Measurements from ENCODE around the gene CNIH1.
"Not testable (repeated sequence)": the region's sequence is repeated elsewhere in the genome, so short reads cannot be mapped to it uniquely, and the experiment has no call there.

Gene CNIH1

GRCh38 chr14:54383835-54384234, 57.3 kb downstream of the CNIH1 start:
- no peak for DNase-seq (ENCODE audit: low read depth in 2 of 2)

- DNase-seq (ENCODE audit: low read depth in 2 of 2) = no peak
Measured at GRCh38 chr14:54381821-54382220, 59.4 kb downstream of the CNIH1 start.

- DNase-seq (ENCODE audit: low read depth in 2 of 2) = not testable (repeated sequence)
Measured at GRCh38 chr14:54380558-54380957, 60.6 kb downstream of the CNIH1 start.

GRCh38 chr14:54378893-54379292, 62.3 kb downstream of the CNIH1 start:
- not testable (repeated sequence) for DNase-seq (ENCODE audit: low read depth in 2 of 2)

- no peak for DNase-seq (ENCODE audit: low read depth in 2 of 2)
Measured at GRCh38 chr14:54377501-54377900, 63.7 kb downstream of the CNIH1 start.

- DNase-seq (ENCODE audit: low read depth in 2 of 2) = no peak
Measured at GRCh38 chr14:54374117-54374884, 66.9 kb downstream of the CNIH1 start.

Measured in fibroblast of skin of left quadriceps (primary cell).